Cerebellar cortex (tissue), 1 donor: ENCODE data around the gene CADM4.
A peak's percentile ranks its signal among the peaks of the same experiment; 100 is the strongest.

Experiments
- DNase-seq: peaks from one replicate; pipeline ENCODE4 v3.0.0-alpha.2; 2015; ENCODE audit warnings: low spot score

CADM4 gene

DNA sequence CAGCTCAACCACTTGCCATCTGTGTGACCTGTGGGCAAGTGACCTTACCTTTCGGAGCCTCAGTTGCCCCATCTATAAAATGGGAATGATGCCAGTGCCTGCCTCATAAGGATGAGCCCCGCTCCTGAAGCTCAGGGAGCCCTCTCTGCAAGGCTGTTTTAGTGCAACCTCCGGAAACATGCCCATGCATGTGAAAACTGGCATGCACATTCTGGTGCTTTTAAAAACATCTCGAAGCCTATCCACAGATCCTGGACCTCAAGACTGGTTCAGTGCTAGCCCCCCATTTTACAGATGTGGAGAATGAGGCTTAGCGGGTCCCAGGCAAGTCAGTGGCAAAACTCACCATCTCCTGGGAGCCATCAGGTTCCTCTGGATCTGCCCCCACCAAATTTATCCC, 5.6 kb downstream of the CADM4 start:
- peak; percentile 51 for DNase-seq

- no peak for DNase-seq
Observed at GRCh38 chr19:43633520-43633919, 6.1 kb downstream of the CADM4 start.

GRCh38 chr19:43631491-43631890, 8.2 kb downstream of the CADM4 start:
- DNase-seq: no peak

DNA sequence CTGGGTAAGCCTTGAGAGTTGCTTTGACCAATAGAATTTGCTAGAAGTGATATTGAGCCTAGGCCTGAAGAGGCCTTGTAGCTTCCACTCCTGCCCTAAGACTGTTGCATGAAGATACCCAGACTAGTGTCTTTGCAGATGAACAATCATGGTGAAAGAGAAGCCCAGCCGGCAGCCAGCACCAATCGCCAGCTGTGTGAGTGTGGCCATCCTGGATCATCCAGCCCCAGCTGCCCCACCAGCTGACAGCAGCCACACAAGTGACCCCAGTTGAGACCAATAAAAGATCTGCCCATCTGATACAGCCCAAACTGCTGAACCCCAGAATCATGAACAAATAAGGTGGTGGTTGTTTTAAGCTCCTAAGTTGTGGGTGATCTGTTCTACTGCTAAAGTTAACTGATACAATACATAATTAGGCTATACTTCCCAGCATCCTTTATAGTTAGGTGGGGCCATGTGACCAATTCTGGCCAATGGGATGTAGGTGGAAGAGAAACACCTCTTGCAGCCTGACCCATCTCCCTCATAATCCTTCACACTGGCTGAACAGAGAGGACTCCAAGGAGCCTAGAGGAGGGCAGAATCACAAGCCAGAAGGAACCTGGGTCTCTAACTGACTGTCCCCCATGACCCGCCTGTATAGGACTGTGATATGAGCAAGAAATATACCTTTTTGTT, 10.9 kb downstream of the CADM4 start:
- DNase-seq: no peak

- DNase-seq: no peak
Observed at GRCh38 chr19:43626838-43627237, 12.8 kb downstream of the CADM4 start.

DNA sequence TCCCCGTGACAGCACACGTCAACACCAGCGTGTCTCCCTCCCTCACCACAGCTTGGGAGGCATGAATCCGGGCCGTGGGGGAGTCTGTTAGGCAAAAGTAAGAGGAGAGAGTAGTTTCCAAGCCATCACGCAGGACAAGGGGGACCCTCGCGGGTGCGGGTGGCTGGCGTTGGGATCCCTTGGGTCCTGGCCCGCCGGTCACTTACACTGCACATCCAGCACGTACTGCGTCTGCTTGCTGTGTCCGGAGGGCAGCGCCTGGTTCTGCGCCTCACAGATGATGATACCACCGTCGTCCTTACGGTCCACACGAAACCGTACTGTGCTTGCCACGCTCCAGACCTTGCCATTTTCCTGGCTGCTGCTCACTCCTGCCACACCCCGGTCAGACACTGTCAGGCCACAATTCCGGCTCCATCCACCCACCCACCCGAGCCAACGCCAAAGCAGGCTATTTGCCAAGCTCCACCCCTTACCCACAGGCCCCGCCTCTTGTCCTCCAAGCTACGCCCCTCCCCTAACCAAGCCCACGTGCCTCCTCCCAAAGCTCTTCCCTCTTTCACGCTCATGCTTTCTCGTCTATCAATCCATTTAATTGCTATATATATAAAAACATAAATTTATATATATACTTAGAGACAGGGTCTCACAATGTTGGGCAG, 13.6 kb downstream of the CADM4 start:
- DNase-seq: no peak

- DNase-seq: no peak
Observed at GRCh38 chr19:43624933-43625332, 14.7 kb downstream of the CADM4 start.

DNA sequence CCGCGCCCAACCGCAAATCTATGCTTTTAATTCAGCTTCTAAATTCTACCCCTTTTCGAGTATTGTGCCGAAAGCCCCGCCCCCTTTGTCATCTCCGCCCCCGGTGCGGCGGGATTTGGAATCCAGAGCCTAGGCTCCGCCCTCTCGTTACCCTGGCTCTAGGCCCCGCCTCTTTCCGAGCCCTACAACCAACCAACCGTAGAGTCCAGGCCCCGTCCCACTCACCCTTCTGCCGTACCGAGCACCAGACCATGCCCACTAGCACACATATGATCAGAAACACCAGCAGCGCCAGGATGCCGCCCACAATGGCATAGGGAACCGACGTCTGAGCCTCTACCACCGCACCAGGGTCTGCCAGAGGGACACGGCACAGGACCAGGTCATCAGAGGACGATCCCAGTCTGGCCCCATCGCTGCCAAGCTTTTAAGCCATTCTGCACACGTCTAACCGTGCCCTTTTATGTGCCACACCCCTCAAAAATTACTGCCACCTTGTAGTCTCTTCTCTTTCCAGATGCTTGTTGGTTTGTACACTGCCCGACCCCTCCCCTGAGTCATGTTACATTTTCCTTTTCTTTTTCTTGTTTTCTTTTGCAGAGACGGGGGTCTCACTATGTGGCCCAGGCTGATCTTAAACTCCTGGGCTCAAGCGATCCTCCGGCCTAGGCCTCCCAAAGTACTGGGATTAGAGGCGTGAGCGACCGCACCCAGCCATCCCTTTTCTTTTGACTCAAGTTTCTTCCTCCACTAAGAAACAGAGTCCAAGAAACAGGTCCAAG, 15.6 kb downstream of the CADM4 start:
- DNase-seq: no peak

DNA sequence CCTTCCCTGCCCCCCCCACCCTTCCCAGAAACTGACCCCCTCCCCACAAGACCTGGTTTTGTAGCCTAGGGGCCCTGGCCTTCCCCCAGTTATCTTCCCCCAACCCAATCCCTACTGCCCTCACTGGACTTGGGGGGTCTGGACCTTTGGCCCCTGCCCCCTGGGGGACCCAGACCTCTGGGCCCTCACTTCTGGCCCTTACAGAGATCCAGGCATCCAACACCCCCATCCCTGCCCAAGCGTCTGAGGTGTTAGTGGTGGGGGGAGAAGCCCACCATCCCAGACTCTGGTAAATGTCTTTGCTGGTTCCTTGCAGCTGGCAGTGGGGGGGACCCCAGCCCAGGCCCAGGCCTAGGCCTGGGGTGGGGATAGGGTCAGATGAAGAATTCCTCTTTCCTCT, 16.7 kb downstream of the CADM4 start:
- no peak for DNase-seq

- DNase-seq: no peak
Observed at GRCh38 chr19:43622070-43622469, 17.6 kb downstream of the CADM4 start.

GRCh38 chr19:43620061-43621001, 19.3 kb downstream of the CADM4 start:
- peak; percentile 48 for DNase-seq

DNA sequence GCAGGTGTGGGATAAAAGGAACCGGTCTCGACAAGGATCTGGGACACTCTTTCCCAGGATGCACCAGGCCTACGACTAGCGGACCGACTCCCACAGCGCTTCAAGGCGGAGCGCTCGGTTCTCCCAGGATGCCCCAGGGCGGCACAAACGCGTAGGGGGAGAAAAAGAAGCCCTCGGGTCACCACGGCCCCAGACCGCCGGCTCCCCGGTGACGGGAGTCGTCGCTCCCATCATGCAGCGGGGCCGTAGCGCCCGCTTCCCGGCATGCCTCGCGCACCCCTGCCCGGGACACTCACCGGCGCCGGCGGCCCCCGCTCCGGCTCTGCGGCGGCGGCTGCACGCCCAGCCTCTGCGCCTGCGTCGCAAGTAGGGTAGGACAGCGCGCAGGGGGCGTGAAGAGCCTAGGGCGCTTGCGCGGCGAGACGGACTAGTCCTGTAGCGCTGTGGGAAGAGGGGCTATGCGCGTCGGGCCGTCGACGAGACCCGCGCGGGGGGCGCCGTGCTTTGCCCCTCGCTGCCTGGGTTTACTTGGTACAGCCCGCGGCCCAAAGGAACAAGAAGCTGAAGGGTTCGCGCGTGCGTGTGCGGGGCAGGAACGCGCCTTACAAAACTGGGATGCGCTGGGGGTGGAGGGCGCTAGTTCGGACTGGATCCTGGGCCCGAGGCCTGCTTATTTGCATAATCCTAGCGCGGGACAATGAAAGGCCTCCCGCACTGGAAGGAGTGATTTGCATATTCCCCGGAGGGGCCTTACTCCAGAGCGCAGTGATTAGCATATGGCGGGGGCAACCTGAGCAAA, 20.2 kb downstream of the CADM4 start, which contains the start of gene ZNF428:
TSS of gene ZNF428 (minus strand) at position 368 of the 799 bp plus-strand sequence. CDS start 5,325 bp downstream, outside the sequence.
- peak; percentile 97 for DNase-seq

GRCh38 chr19:43618921-43619261, 20.8 kb downstream of the CADM4 start:
- no peak for DNase-seq

GRCh38 chr19:43616954-43617353, 22.7 kb downstream of the CADM4 start:
- no peak for DNase-seq

DNA sequence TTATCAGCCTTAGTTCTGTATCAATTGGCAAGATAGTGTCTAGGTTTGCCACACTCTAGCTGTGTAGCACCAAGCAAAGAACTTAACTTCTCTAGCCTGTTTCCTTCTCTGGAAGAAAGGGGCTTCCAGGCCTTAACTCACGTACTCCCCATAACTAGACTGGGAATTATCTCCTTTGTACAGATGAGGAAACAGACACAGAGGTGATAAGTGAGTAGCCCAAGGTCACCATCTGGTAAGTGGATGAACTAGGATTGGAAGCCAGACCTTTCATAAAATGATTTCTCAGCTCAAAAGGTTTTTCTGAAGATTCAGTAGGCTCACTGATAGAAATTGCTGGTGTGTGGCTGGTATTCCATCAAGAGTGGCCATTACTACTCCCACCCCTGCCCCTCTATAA, 23.3 kb downstream of the CADM4 start:
- DNase-seq: no peak

- no peak for DNase-seq
Observed at GRCh38 chr19:43612374-43612773, 27.3 kb downstream of the CADM4 start.

GRCh38 chr19:43611788-43612187, 27.9 kb downstream of the CADM4 start, which contains the start of gene SRRM5:
Gene SRRM5, plus strand, starts transcription at chr19:43612088. Its CDS starts 34 bp downstream, at chr19:43612122.
- DNase-seq: no peak

- no peak for DNase-seq
Observed at GRCh38 chr19:43610493-43610892, 29.2 kb downstream of the CADM4 start.

DNA sequence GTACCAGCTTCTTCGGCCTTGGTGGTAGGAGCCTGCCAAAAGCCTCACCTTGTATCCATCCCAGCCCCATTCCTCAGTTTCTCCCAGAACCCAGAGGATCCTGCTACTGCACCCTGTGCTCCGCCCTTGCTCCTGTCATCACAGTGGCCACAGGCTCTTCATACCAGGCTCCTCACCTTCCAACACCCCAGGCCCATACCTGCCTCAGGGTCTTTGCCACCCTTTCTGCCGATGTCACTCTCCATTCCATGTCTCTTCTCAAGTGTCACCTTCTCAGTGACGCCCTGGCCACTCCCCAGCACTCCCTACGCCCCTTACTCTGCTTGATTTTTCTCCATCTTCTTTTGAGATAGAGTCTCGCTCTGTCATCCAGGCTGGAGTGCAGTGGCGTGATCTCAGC, 29.8 kb downstream of the CADM4 start:
- DNase-seq: no peak

DNA sequence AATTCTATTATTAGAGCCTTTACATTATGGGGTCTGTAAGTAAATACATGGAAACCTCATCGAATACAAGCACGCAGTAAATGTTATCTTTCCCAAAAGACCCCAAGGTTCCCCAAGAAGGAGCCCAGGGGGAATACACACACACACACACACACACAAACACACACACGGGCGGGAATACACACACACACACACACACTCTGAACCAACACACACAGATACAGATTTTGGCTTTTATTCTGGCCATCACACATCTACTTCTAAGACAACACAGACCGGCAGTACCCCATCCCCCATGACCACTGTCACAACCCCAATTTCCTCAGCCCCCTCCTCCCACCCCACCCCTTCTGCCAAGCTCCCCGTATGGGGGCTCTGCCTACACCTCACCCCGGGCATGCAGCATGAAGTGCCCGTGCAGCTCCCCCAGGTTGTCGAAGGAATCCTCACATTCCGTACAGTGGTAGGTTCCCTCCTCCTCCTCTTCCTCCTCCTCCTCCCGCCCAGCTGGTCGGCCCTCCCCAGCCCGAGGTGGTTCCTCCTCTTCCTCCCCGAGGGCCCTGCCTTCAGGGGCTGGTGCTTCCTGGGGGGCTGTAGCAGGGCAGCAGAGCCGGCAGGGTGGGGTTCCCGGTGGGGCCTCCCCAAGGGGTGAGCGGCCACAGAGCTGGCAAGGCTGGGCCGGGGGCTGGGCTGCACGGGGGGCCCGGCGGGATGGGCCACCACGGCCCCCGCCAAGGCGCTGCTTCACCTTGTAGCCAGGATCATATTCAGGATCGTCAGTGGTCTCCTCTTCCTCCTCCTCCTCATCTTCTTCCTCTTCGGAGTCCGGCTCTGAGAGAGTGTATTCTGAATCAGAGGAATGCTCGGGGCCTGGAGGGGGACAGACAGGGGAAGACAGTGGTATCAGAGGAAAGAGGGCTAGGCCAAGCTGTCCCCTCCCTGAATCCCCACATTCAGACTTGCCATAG, 32.1 kb downstream of the CADM4 start:
- no peak for DNase-seq
